ENCODE results near the gene CACNA1S. TPM values are rescaled to one million over a fixed set of nuclear protein-coding genes. Genes with fewer than 3 reads are reported as not detected.

CACNA1S gene
- total RNA-seq, 1 experiment from 2014 or later = not detected

DNA sequence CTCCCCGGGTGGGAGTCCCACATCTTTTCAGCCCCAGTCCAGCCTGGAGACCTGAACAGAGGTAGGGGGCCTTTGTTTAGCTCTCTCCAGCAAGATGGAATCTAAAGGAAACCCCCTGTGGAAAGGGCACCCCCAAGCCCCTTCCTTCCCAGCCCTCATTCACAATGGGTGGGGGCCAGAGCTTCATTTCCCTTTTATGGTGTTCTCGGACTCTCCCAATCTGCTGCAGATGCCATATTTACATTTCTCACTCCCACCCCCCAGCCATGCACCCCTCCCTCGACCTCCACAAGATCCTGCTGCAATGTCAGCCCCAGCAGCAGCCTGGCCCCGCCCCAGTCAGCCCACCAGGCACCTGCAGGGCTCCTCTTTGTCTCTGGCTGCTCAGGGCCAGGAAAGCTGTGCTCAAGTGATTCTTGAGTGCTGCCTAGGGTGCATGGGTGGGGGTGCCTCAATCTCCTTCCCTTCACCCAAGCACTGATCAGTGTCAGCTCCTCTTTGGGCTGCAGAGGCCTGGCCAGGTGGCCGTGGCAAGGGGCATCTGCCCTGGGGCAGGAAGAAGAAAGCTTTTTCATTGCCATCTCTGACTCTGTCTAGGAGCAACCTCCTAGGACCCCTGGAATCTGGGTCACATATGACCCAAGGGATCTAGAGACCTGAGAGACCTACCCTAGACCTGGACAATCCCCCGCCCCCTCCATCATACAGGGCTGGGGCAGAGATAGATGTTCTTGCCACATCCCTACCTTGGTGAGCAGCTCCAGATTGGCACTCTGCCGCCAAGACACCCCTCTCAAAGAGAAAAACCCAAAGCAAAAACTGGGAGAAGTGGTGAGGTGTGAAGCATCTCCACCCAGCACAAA, 90.4 kb downstream of the CACNA1S start:
- Histone ChIP-seq H3K4me2 (ENCODE audit: insufficient read depth, insufficient read length, low read length) (peak overlapping the region; percentile 86), H3T11ph (ENCODE audit: low read length) (no peak overlapping the region), H2BK20ac (ENCODE audit: low read depth, low read length, poor library complexity, severe bottlenecking) (no peak overlapping the region), H4K91ac (ENCODE audit: insufficient read length, low read depth, low read length) (no peak overlapping the region), H2BK5ac (ENCODE audit: insufficient read length, low read length) (no peak overlapping the region), H2BK120ac (ENCODE audit: low read depth, low read length, poor library complexity, severe bottlenecking) (no peak overlapping the region), H3K79me2 (ENCODE audit: insufficient read depth, low read length) (no peaks in the 10 kb centered on the region), H2BK15ac (ENCODE audit: low read depth, low read length) (no peak overlapping the region), H4K8ac (replicated peaks; ENCODE audit: insufficient read length, low read depth, low read length) (no peak overlapping the region), H2AFZ (ENCODE audit: low read length) (no peak overlapping the region), H3K27me3 (ENCODE audit: insufficient read depth, low read length) (no peaks in the 10 kb centered on the region), H3K18ac (ENCODE audit: insufficient read length, low read depth, low read length) (no peak overlapping the region), H3K56ac (ENCODE audit: insufficient read length, low read depth, low read length) (no peak overlapping the region), H2BK12ac (ENCODE audit: insufficient read length, low read depth, low read length) (no peak overlapping the region), H3K14ac (ENCODE audit: insufficient read depth, low read length) (no peak overlapping the region), H4K5ac (ENCODE audit: insufficient read length, low read depth, low read length) (no peak overlapping the region), H3K23ac (ENCODE audit: insufficient read length, low read depth, low read length) (no peak overlapping the region), H2AK5ac (ENCODE audit: insufficient read length, low read length) (no peak overlapping the region), H3K79me1 (ENCODE audit: insufficient read depth, low read depth, low read length, poor library complexity, severe bottlenecking) (no peaks in the 10 kb centered on the region), H3K9ac (ENCODE audit: extremely low read depth, insufficient read length, low read length) (no peak overlapping the region), H4K20me1 (ENCODE audit: control insufficient read depth, insufficient read depth, insufficient read length) (no peaks in the 10 kb centered on the region), H3K9me3 (ENCODE audit: control insufficient read depth, low read depth, low read length) (no peaks in the 10 kb centered on the region), H3K23me2 (ENCODE audit: insufficient read length, low read depth, low read length, poor library complexity, severe bottlenecking) (peaks cover 14% of the 10 kb centered on the region), H3K27ac (ENCODE audit: insufficient read length, low read depth, low read length) (no peak overlapping the region), H3K4ac (ENCODE audit: low read depth, low read length) (no peak overlapping the region), H3K4me1 (ENCODE audit: insufficient read depth, low read length) (peaks cover 20% of the 10 kb centered on the region)
- Mint-ChIP-seq H3K4me1 (peaks cover 61 to 80% of the 10 kb centered on the region in 2 experiments), H3K36me3 (ENCODE audit: insufficient read depth in 1 of 3, low read depth in 3 of 3) (peaks cover 0 to 11% (median 0%) of the 10 kb centered on the region in 3 experiments; a peak in 2 of 7 replicates), H3K4me3 (peak overlapping the region; percentile 66 to 94), H3K27me3 (ENCODE audit: low read depth) (peaks cover 12% of the 10 kb centered on the region), H3K27ac (peak overlapping the region in 1 of 3 experiments; percentile 40; a peak in 1 of 7 replicates), H3K9me3 (no peaks in the 10 kb centered on the region)
- TF ChIP-seq, protein P1, sequence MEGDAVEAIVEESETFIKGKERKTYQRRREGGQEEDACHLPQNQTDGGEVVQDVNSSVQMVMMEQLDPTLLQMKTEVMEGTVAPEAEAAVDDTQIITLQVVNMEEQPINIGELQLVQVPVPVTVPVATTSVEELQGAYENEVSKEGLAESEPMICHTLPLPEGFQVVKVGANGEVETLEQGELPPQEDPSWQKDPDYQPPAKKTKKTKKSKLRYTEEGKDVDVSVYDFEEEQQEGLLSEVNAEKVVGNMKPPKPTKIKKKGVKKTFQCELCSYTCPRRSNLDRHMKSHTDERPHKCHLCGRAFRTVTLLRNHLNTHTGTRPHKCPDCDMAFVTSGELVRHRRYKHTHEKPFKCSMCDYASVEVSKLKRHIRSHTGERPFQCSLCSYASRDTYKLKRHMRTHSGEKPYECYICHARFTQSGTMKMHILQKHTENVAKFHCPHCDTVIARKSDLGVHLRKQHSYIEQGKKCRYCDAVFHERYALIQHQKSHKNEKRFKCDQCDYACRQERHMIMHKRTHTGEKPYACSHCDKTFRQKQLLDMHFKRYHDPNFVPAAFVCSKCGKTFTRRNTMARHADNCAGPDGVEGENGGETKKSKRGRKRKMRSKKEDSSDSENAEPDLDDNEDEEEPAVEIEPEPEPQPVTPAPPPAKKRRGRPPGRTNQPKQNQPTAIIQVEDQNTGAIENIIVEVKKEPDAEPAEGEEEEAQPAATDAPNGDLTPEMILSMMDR (conservative IDR thresholded peaks at IDR 0.05) = no peak
- DNase-seq = peak; percentile 52
- no CpG with 5 or more reads among the region's 7 CpGs for WGBS (ENCODE audit: extremely low coverage, insufficient read length, low lambda C conversion rate)

Data from H9 (cell line).